ENCODE measurements around the gene SIL1.

Gene SIL1

DNA sequence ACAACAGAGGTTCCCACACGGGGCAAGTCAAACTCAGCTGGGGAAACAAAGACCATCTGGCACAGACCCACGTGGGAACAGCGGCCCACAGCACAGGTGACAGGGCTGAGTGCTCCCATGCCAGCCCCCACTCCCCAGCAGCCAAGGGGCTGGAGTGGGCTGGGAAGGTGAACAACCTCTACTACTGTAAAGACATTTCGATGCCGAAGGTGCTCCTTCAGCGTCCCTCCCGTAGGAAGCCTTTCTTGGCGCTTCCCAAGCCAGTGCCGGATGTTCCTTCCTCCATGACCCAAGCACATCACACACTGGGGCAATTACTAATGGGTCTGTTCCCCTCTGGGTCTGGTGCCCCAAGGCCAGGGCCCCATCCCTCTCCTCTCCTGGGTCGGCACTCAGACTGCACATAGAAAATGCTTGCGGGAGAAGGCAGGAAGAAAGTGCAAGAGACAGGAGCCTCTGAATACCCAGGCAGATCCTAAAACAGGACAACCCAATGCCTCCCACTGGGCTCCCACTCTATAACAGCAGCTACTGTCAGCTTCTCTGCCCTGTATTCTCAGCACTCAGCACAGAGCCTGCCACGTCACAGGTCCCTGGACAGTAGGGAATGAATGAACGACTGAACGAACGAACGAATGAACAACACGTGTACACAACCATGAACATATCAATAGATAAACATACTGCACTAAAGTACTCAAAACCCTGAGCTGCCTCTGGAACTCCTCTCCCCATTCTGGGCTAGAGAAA, 246.0 kb downstream of the SIL1 start:
- DNase-seq, result no peak

DNA sequence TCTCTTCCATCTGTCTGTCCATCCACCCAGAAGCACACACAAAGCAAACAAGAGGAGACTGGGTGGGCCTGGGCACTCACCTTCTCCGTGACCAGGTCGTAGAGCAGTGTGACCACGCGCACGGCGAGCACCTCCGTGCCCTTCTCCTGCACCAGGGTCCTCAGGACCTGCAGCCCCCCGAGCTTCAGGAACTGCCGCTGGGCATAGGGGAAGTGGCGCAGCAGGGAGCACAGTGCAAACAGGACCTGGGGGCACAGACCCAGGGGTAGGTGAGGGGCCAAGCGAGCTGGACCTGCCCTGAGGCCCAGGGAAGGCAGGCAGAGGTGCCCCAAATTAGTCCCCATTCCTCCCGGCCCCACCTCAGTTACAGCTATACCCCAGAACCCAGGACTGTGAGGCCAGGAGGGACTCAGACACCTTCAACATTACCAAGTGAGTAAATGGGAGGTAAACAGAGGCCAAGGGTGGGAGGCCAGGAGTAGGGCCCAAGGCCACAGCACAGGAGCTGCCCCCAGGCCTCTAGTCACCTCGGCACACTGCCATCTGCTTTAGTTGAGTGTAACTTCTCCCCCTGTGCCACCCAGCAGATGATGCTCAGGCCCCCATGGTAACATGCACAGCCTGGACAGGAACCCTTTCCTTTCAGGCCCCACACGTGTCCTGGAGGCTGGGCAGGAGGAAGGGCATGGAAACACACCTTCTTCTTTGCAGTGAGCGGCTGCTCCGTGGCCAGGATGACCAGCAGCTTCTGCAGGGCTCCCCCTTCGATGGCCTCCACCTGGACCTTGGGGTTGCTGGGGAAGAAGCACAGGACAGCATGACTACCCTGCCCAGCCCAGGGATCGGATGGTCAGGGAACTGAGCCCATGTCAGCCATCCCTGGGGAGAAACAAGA, 246.8 kb downstream of the SIL1 start:
- DNase-seq, result no peak

DNA sequence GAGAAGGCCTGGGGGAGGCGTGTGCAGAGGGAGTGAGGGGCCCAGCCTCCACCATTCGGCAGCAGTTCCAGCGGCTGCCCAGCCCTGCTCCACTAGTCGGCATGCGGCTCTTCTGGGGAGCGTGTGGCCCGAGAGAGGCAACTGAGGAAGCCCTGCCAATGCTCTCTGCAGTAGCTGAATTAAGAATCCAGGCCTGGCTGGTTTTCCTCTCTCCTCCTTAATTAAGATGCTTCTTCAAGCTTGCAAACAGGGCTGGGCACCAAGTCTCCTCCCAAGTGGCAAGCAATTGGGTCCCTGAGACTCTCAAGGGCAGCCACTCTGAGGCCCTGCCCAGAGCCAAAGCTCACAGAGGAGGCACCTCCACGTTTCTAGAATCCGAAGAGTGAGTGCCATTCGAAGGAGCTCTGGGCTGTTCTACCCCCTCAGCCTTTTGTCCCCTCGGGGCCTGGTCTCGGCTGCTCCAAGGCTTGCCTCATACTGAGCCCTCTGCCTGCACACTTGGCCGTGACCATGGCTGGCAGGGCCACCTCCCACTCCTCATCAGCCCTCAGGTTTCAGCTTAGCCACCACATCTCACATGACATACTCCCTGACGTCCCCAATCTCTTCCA, 247.6 kb downstream of the SIL1 start:
- no peak for DNase-seq

- DNase-seq, result no peak
Observed at GRCh38 chr5:138949988-138950387, 248.2 kb downstream of the SIL1 start.

DNA sequence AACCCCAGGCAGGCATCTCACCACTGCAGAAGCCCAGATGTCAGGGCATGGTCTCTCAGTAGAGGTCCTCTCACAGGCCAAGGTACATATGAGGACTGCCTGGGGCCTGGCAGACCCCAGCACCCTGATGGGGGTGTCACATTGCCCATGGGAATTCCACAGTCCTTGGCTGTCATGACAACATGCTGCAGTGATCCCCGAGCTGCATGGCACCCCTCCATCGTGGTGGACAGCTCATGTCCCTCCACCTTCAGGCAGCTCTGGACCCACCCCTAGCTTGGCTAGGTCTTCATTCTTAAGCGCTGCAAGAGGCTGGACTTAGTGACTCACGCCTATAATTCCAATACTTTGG, 249.0 kb downstream of the SIL1 start:
- no peak for DNase-seq

GRCh38 chr5:138948471-138949222, 249.5 kb downstream of the SIL1 start:
- DNase-seq, result no peak

GRCh38 chr5:138947780-138948179, 250.4 kb downstream of the SIL1 start:
- no peak for DNase-seq

DNA sequence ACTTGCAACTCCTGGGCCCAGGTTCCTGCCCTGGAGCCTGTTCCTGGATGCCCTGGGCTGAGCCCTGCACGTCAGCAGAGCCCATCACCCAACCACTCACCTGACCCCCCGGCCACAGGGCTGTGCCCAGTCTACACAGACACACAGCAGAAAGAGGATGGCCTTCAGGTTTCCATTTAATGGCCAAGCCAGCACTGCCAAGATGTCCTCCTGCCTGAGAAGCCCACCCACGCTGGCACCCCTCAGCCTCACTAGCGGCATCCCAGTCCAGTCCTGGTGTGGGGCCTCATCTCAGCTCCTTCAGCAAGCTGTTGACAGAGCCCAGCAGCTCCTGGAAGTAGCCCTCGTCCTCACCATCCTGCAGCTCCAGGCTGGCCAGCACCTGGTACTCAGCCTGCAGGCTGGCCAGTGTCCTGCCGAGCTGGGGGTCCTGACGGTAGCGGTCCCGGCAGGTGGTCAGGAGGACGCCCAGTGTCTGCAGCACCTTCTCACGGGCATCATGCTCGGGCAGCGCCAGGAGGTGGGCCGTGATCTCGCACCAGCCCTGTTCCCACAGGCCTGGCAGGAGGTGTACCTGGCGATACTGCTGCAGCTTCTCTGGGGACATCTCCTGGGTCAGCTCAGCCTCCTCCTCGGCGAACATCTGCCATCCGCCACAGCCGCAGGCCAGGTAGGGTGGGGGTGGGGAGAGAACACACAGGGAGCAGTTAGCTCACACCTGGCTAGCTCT, 251.2 kb downstream of the SIL1 start:
- no peak for DNase-seq

GRCh38 chr5:138946241-138946623, 251.9 kb downstream of the SIL1 start:
- no peak for DNase-seq

DNA sequence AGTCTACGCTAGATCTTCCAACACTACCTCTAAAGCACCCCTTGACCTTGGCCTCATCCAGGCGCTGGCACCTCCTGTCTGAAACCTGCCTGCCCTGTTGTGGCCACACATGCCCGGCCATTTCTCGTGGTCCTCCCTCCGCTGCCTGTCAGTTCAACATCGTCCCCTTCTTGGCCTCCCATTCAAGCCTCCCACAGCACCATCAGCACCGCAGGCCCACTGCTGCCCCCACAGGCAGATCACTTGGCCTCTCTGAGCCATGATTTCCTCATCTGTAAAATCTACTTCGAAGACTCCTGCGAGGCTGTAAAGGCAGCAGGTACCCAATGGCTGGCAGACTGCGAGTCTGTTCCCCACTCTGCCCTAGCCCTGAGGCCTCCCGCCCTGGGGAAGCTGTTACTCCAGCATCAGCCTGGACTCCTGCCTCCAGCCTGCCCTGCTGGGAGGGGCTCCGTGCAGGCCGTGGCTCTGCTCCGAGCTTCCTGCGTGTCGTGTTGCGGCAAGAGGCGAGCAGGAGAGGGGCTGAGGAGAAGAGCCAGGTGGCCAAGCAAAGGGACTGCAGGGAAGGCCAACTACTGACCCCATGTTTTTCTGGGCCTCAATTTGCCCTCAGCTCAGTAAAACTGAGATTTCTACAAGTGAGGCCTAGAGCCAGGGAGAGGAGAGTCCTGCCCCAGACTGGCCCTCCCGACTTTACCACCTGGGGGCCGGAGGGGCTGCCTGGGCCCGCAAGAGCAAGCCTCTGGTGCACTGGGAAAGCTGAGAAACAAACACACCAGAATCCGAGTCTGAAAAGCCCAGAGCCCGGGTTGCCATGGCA, 252.5 kb downstream of the SIL1 start:
- DNase-seq, result no peak

DNA sequence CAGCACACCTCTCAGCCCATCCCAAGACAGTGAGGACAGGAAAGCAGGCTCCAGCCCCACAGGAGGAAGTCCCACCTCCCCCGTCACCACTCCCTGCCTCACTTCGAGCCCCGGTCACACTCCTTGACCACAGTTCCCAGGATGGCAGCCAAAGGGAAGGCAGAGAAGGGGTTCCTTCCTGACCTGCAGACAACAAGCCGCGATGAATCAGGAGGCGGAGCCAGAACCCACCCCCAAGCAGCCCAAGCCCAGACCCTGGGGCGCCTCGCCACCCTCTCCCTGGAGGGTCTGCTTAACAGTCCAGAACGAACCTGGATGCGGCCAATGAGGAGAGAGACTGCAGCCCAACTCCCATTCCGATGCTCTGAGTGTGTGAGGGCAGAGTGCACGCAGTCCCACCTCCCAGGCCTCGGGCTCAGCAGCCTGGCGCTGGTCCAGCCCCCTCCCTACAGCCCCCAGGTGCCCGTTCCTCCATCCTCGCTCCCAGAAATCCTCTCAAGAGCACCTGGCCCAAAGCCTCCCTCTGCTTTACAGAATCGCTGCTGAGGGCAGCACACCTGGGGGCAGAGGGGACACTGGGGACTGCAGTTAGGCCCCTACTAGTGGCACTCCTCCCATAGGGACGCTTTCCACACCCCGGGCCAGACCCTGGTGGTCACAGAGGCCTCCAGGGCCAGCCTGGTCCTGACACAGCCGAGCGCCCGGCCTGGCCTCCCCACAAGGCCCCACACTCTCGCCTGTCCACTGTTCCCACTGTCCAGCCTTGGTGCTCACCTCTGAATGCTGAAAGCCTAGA, 253.4 kb downstream of the SIL1 start:
- no peak for DNase-seq

DNA sequence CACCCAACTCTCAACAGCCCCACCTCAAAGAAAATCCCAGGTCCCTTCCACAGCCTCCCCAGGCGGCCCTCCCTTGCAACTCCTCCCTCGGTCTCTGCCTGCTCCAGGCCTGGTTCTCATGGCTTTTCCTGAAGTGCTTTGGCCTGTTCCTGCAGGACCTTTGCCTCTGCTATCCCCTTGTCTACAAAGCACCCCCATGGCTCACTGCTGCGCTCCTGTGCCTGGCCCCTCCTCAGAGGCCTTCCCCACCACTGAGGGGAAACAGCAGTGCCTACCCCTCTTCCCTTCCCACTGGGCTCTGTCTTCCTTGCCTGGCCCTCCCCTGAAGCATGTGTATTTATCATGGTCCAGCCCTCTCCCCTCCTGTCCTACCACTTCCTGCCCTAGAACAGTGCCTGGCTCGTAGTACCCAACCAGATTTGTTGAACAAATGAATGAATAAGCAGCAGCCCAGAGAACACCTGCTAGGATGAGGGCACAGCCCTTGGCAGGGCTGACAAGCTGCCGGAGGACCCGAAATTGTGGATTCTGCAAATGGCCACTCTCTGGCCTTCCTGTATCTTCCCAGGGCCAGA, 254.5 kb downstream of the SIL1 start:
- DNase-seq, result no peak

GRCh38 chr5:138942861-138943260, 255.3 kb downstream of the SIL1 start:
- no peak for DNase-seq

GRCh38 chr5:138942066-138942465, 256.1 kb downstream of the SIL1 start:
- no peak for DNase-seq

- no peak for DNase-seq
Observed at GRCh38 chr5:138938526-138938925, 259.6 kb downstream of the SIL1 start.

GRCh38 chr5:138937392-138938387, 260.5 kb downstream of the SIL1 start:
- no peak for DNase-seq

- DNase-seq, result no peak
Observed at GRCh38 chr5:138936968-138937345, 261.2 kb downstream of the SIL1 start.

DNA sequence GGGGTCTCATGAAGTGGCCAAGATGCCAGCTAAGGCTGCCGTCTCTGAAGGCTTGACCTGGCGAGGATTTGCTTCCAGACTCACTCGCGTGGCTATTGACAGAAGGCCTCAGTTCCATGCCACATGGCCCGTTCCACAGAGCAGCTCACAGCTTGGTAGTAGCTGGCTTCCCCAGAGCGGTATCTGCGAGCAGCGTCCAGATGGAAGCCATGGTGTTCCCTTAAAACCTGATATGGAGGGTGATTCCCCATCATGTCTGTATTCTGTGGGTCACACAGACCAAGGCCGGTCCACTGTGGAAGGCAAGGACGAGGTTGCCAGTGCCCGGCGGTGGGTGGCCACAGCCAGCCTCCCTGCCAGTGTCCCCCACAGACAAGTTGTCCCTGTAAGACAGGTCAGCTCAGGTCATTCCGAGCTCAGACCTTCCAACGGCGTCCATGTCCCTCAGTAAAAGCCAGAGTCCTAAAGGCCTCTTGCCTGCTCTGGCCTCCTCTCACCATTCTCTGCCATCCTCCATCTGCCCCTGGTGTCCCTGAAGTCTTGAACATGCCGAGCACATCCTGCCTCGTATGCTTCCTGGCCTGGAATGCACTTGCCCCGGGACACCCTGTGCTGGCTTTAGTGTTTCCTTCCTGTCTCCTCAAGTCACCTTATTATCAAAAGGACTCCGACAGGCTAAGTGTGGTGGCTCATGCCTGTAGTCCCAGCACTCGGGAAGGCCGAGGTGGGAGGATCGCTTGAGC, 261.8 kb downstream of the SIL1 start:
- no peak for DNase-seq
